ENCODE results near the gene STIL.
A peak's percentile ranks its signal among the peaks of the same experiment; 100 is the strongest.
"Not testable (repeated sequence)": the region's sequence is repeated elsewhere in the genome, so short reads cannot be mapped to it uniquely, and the experiment has no call there.

STIL gene

DNA sequence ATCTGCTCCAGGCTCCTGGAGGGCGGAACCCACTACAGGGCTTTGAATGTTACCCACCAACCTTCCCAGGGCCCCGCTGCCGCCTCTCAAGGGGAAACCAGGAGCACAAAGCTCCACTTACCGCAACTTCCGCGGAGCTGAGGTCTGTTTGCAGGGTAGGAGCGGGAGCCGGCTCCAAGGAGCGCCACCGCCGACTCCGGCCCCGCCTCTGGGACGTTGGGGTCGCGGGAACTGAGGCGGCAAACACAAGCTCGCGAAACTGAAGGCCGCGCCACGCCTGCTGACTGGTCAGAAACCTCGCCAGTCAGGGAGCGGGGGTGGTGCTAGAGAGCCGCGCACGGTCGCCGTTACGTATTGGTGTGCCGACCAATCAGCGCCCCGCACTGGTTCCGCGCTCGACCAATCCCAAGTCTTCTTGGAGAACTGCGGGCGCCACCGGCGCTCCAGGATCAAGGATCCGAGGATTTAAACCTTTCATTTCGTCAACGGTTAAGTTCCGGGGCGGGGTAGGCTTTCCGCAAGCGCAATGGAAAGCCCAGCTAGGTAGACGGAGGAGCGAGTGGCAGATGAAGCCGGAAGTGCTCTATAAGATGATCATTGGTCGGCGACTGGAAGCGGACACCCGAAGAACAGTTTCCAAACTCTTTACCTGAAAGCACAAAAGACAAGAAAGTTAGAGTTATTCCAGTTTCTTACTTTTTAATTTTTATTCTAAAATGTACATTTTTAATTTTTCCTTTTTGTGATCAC is at the start of gene STIL:
TSS of gene STIL (minus strand) at position 233 of the 750 bp plus-strand sequence. CDS start 3,828 bp downstream, outside the sequence.
- no peak for FAIRE-seq
- DNase-seq (ENCODE audit: low spot score), result peak; percentile 98

DNA sequence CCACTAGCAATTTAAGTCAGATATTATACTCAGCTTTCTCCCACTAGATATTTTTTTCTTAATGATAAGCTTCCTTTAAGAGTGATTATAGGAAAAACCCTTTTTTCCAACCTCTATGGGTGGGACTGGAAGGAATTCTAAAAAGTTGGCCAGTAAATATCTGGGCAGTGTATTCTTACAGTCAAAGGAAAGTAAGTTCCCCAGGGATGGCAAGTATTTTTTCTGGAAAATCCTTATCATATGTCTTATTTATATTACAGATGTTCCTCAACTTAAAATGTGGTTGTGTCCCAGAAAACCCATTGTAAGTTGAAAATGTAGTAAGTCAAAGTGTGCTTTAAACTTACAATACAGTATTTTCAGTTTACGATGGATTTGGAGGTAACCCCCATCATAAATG is 48.9 kb upstream of the STIL start:
- FAIRE-seq (no peak), DNase-seq (ENCODE audit: low spot score) (no peak)

DNA sequence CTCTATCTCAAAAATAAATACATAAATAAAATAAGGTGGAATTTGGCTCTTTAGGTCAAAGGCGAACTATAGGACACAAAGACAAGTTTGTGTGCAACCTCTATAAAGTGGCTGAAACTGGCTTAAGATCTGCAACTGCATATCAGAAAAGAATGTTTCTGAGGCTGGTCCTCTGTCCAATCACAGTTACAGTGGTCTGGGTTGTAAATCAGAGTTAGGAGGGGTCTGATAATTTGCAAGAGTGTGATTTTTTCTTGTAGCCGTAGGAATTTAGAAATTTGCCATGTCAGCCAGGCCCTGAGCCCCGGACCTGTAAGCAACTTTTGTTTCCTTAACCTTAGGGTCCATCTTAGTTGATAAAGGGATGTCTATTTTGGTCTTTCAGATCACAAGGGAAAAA is 47.4 kb upstream of the STIL start:
- no peak for DNase-seq (ENCODE audit: low spot score)
- no peak for FAIRE-seq

DNA sequence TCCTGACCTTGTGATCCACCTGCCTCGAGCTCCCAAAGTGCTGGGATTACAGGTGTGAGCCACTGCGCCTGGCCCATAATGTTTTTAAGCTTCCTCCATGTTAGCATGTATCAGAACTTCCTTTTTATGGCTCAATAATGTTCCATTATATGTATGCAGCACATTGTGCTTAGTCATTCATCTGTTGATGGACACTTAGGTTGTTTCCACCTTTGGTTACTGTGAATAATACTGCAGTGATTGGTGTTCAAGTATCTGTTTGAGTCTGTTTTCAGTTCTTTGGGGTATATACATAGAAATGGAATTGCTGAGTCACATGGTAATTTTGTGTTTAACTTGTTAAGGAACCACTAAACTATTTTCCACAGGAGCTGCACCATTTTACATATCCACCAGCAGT is 37.4 kb upstream of the STIL start:
- DNase-seq (ENCODE audit: low spot score), result no peak
- FAIRE-seq, result no peak

DNA sequence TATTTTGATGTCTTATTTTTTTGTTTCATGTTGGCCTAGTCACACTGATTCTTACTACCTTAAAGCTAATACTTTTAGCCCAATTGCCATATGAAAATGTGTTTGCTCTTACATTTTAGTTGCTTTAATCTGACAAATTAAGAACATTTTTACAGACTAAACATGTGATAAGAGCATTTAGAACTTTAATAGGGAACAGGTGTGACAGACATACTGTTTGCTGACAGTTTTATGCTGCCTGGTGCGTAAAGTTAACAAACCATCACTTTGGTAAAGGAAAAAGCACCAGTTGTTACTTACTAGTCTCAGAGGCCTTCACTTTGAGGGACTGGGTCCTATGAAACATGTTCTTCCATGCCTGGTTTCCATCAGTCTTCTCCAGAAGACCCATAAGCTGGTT is 34.3 kb upstream of the STIL start:
- DNase-seq (ENCODE audit: low spot score), result no peak
- no peak for FAIRE-seq

DNA sequence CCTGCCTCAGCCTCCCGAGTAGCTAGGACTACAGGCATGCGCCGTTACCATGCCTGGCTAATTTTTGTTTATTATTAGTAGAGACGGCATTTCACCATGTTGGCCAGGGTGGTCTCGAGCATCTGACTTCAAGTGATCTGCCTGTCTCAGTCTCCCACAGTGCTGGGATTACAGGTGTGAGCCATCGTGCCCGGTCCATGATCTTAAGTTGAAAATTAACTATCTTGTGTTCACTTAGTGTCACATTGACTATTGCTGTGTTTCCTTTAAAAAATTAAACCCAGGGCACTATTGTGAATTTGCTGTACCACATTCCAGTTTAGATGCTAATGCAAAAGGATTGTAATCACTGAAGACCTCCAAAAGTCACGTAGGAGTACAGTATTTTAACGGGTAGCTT is 33.8 kb upstream of the STIL start:
- FAIRE-seq (no peak), DNase-seq (ENCODE audit: low spot score) (no peak)

DNA sequence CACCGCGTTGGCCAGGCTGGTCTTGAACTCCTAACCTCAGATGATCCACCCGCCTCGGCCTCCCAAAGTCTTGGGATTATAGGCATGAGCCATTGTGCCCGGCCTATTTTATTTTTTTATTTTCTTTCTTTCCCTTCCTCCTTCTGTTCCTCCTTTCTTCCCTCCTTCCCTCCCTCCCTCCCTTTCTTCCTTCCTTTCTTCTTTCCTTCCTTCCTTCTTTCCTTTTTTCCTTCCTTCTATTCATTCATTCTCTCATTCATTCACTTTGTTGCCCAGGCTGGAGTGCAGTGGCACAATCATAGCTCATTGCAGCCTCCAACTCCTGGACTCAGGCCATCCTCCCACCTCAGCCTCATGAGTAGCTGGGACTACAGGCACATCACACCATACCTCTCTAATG is 33.0 kb upstream of the STIL start:
- DNase-seq (ENCODE audit: low spot score); FAIRE-seq: not testable (repeated sequence)

DNA sequence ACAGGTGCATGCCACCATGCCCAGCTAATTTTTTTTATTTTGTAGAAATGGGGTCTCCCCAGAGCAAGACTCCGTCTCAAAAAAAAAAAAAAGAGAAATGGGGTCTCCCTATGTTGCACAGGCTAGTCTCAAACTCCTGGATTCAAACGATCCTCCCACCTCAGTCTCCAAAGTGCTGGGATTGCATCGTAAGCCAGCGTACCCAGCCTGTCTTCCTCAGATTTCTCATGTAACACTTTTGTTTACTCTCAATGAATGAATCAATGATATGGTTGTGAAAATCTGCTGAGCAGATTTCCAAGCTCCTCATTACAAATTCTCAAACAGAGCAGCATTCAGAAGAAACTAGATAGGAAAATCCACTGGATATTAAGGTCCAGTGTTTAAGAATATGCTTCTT is 26.3 kb upstream of the STIL start:
- no peak for FAIRE-seq

DNA sequence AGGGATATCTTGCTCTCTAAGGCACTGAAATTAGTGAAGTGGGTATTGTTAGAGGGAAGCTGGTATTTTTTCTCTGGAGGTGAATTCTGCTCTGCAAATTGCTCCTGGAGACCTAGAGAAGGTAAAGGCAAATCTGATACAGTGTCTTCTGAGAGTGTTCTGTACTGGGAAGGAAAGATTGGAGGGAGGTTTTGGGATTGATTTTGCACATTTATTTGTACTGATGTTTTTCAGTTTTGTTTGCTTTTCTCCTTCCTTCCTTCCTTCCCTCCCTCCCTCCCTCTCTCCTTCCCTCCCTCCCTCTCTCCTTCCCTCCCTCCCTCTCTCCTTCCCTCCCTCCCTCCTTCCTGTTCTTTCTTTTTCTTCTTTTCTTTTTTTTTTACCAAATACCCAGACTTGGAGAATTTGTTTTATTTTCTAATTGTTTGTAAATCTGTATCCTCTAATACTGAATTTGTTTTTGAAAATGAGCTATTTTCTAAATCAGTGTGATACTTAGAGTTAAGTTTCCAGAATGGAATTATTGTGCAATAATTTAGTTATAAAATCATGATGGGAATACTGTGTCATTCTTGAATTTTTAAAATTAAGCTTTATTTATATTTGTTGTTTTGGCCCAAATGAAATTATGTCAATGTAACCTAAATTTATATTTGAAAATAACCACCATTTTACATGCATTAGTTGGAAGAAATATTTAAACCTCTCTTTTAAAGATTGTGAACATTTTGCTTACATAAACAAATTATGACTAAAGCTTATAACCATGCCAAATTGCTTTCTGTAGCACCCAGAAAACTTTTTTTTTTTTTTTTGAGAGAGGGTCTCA is 24.5 kb upstream of the STIL start:
- FAIRE-seq (no peak), DNase-seq (ENCODE audit: low spot score) (no peak)

More for the DNA sequence above, 26.3 kb upstream of the STIL start:
- DNase-seq (ENCODE audit: low spot score), result no peak

DNA sequence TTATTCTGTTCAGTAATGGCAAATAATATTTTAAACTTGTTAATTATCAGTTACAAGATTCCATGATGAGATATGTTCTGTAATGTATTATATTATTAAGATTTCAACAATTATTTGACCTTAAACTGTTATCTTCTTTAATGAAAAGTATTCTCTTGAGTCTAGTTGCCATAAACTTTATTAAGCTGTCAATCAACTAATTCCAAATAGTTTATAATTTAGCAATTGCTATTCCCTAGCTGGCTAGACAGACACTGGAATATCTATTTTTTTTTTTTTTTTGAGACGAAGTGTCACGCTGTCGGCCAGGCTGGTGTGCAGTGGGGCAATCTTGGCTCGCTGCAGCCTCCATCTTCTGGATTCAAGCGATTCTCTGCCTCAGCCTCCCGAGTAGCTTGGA is 23.4 kb upstream of the STIL start:
- DNase-seq (ENCODE audit: low spot score) (no peak), FAIRE-seq (no peak)

DNA sequence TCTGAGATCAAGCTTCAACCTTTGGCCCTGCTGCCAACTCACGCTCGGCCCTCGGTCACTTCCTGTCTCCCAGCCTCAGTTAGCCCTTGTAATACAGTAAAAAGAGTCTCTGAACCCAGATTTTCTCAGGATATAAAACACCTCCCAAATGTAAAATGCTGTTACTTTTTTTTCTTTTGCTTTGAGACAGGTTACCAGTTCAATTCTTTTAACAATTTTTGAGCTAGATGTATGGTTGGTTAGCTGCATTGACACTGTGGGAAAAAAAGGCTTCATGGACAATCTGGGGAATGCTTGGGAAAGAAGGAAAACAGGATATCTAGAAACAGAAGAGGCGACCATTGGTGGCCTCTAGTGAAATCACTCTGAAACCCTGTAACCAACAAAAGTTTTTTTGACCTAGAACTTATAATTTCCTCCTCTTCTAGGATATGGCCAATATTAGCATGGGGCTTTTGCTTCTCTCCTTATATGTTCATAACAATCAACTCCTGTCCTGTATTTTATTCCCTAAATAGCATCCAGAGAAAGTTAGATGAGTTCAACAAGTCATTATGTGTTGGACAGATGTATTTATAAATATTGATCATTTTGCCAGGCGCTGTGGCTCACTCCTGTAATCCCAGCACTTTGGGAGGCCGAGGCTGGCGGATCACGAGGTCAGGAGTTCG is 21.0 kb upstream of the STIL start:
- DNase-seq (ENCODE audit: low spot score) (no peak), FAIRE-seq (no peak)

DNA sequence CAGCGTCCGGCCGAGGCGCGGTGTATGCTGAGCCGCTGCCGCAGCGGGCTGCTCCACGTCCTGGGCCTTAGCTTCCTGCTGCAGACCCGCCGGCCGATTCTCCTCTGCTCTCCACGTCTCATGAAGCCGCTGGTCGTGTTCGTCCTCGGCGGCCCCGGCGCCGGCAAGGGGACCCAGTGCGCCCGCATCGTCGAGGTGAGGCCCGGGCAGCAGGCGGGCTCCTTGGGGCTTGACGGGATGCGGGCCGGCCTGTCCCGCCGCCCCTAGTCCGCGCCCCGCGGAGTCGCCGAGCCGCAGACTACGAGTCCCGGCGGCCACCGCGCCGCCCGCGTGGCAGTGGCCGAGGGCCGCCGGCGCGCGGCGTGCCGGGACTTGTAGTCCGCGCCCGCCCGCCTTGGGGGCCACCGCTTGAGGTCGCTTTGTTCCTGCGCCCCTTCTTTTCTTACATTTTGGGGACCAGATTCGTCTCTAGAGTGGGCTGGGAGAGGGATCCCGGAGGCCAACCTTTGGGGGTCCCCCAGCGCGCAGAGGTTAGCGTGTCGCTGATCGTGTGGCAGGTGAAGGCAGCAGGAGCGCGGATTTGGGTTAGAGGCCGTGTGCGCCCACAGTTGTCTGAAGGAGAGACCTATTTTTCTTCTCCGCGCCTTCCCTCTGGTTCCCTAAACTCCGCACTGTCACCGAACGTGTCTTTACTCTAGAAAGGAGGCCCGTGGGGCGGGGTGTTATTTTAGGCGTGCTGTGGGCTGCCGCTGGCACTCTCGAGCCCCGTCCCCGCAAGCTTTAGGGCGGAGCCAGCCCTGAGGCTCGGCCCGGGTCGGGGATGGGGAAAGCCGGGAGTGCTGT is 20.2 kb upstream of the STIL start:
- DNase-seq (ENCODE audit: low spot score) (peak; percentile 91), FAIRE-seq (peak; percentile 62)

DNA sequence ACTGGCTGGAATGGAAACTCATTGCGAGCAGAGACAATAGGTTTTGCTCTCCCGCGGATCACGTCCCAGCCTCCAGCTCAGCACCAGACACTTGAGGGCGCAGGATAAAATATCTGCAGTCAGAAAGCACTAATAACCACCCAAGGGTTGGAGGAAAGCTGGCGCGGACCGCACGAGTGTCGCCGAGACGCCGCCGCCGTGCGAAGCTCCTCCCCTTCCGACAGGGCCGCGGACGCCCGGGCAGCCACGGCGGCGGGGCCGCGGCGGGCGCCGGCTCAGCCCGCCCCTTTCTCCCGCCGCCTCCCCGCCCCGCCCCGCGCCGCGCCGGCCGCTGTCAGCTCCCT is 19.6 kb upstream of the STIL start, which contains the start of gene CMPK1:
TSS of gene CMPK1 (plus strand) at position 213 of the 344 bp plus-strand sequence. CDS start 156 bp downstream, outside the sequence.
- DNase-seq (ENCODE audit: low spot score) (peak; percentile 88), FAIRE-seq (peak; percentile 59)

DNA sequence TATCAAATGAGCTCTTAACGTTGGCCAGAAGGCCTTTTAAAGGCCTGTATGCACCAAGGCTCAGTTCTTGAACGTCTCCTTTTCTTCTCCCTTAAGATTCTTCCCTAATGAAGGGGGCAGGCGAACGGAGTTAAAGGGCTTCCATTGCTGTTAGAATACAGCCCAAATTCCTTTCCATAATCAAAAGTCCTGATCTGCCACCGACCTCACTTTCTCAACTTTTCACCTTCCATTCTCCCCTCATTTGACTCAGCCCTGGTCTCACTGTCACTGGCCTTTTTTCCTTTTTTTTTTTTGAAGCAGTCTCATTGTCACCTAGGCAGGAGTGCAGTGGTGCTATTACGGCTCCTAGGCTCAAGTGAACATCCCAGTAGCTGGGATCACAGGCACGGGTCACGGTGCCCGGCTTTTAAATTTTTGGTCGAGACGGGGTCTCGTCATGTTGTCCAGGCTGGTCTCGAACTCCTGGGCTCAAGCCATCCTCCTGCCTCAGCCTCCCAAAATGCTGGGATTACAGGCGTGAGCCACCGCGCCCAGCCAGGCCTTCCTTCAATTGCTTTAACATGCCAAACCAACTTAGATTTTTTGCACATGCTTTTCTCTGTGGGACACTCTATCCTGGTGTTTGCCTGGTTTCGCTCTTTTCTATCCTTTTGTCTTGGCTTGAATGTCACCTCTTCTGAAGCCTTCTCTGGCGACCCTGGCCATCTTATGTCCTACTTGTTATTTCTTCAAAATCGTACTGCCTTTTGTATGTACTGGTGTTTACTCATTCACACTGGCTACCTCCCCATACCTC is 19.0 kb upstream of the STIL start:
- FAIRE-seq (no peak), DNase-seq (ENCODE audit: low spot score) (no peak)

DNA sequence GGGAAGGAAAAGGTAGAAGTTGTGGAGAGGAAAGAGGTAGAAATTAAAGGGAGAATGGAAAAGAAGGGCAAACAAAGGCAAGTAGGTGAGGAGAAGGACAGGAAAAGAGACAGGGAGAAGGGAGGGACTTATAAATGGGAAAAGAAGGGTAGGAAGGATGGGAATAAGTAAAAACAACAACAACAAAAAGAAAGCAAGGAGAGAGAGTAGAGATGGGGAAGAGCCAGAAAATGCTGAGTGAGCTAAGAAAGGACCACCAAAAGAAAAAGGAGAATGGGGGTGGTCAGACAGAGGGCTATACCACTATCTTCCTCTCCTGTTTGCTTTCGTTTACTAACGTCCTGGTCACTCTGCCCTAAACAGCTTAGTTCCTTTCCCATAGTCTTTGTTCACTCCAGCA is 17.9 kb upstream of the STIL start:
- FAIRE-seq, result no peak
- no peak for DNase-seq (ENCODE audit: low spot score)

DNA sequence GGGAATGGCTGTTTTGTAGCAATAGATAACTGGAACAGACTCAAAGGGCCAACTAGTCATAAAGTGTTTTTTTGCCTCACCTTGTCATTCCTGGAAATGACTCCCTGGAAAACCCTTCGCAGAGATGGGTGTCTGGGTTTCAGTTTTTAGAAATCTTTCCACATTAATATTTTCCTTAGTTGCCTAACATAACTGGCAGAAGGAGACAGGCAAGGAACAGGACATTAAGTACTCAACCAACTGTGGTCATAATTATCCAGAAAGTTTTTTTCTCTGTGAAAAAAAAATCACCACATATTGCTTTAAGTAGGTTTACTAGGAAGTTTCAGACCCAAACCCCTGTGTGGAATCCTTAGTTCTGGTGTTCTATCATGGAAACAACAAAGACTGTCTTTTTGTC is 16.3 kb upstream of the STIL start:
- FAIRE-seq, result no peak
- DNase-seq (ENCODE audit: low spot score), result no peak

DNA sequence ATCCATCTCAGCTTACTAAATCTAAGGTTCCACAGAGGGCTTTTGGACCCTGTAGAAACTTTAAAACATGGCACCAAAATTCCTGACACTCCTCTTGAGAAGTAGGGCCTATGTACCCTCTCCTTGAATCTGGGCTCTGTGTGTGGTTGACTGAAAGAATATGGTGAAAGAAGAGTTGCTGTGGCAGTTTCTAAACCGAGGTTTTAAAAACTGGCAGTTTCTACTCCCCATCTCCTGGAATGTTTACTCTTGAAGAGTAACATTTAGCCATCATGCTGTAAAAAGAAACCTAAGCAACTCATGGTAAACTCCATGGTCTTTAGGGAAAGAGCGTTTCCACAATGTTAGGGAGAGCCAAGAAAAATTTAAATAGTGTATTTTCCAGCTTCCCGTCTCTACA is 15.0 kb upstream of the STIL start:
- no peak for FAIRE-seq
- DNase-seq (ENCODE audit: low spot score), result no peak

DNA sequence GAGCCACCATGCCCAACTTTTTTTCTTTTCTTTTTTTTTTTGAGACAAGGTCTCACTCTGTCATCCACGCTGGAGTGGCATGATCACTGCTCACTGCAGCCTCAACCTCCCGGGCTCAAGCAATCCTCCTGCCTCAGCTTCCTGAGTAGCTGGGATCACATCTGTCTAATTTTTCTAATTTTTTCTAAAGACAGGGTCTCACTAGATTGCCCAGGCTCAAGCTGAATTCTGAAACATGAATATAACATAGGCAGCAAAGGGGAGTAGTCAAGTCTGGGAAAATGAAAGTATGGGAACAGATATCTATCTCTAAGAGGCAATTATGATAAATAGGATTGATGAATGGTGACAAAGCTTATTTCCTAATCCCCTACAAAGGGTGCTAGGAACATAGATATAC is 12.3 kb upstream of the STIL start:
- DNase-seq (ENCODE audit: low spot score) (no peak), FAIRE-seq (no peak)

DNA sequence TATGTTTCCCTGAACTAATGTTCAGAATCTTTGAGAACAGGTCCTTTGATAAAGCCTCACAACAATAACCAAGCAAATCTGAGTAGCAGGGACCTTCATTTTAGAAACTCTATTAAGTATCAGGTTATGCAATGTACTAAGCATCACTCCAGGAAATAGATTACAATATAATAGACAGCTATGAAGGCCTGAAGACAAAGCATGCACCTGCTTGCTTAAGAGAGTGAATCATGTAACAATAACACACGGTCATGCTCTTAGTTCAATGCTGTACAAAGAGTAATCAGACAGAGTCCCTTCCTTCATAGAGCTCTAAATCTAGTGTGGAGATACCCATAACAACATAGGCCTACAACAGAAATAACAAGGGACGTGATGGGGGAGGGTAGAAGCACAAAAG is 11.6 kb upstream of the STIL start:
- DNase-seq (ENCODE audit: low spot score) (no peak), FAIRE-seq (no peak)

DNA sequence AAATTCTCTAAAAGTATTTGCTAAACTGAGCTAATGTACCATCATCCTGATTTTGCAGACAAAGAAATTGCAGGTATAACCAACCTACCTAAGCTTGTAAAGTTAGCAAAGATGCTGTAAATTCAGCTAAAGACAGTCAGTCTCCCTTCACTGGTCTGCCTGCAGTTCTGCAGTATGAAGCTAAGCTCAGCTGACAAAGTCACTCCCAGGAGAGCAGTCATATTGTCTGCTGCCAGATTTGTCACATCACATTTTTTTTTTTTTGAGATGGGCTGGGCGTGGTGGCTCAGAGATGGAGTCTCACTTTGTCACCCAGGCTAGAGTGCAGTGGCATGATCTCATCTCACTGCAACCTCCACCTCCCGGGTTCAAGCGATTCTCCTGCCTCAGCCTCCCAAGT is 10.7 kb upstream of the STIL start:
- DNase-seq (ENCODE audit: low spot score) (no peak), FAIRE-seq (no peak)

Data from urothelium cell line (cell line).